ENCODE results near the gene ABLIM3. TPM values are rescaled to one million over a fixed set of nuclear protein-coding genes. Genes with fewer than 3 reads are reported as not detected.
A peak's percentile ranks its signal among the peaks of the same experiment; 100 is the strongest.

The ABLIM3 gene
- total and polyA plus RNA-seq, 2 of the 13 experiments (the other 11 are each of a cell fraction or from before 2014, with no cell fraction given), result 0.53 to 6.3 TPM

DNA sequence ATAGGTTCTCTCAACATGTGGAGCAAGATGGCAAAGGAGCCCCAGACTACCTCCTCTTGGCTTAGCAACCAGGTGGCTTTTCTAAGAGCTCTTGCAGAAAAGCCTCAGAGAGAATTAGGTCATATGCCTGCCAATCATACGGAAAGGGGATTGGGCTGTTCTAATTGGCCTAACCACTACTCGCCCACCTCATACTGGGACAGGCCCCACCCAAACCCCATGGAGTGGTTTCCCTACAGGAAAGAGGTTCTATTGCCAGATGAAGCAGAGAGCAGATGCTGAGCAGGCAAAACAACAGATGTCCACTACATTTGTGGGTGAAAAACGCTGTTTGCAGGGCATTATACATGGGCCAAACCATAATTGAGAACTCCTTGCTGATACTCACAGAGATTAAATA lies 29.0 kb downstream of the ABLIM3 start:
- ChIA-PET CTCF (ENCODE audit: low intra/inter-chr PET ratio, low total read pairs) (no interaction called here), POLR2A (interaction anchor here (1.2 kb wide), 1 partner anchor 9 kb away, joined by 3 read pairs; no protein-coding TSS in a partner anchor)
- BruUV-seq (replicated peaks), result no TSS peak
- Histone ChIP-seq H4K20me1 (ENCODE audit: insufficient read depth, low read length) (no peaks in the 10 kb centered on the region), H2AFZ (ENCODE audit: low read length) (no peak overlapping the region), H3K4me2 (ENCODE audit: low read depth, low read length) (no peak overlapping the region), H3K9ac (ENCODE audit: insufficient read depth, low read depth, low read length) (no peak overlapping the region), H3K36me3 (replicated peaks in 1 of 2; ENCODE audit: control insufficient read depth in 1 of 2, insufficient read depth in 2 of 2, low read length in 2 of 2) (no peaks in the 10 kb centered on the region), H3K4me3 (replicated peaks in 1 of 3; ENCODE audit: insufficient read depth in 1 of 3, low read depth in 2 of 3, low read length in 3 of 3) (no peak overlapping the region), H3K27ac (ENCODE audit: extremely low read length, insufficient read depth, low read length) (no peak overlapping the region), H3K4me1 (ENCODE audit: insufficient read depth, low read length) (peaks cover 53% of the 10 kb centered on the region), H3K79me2 (ENCODE audit: insufficient read depth, low read length) (no peaks in the 10 kb centered on the region), H3K9me3 (ENCODE audit: low read length) (no peaks in the 10 kb centered on the region), H3K27me3 (ENCODE audit: control insufficient read depth in 1 of 2, insufficient read depth in 2 of 2, low read length in 2 of 2) (no peaks in the 10 kb centered on the region)
- FAIRE-seq (no peak), DNase-seq (ENCODE audit: low spot score) (no peak), ATAC-seq (no peak)
- intact Hi-C loops (cut with micrococcal nuclease; ENCODE audit: unreplicated experiment), result no loop called here
- 88% methylated on average over 3 of the region's 3 CpGs for WGBS (ENCODE audit: low lambda C conversion rate)
- in situ Hi-C loops (cut with HindIII; ENCODE audit: extremely low pct_ligation_motif_present, low pct_unique_long_range_greater_than_20kb), result no loop called here
- no peak for TF ChIP-seq RAD21 (CRISPR knock-in tag; IDR thresholded peaks at IDR 0.05)
- peak; percentile 11 to 12; a peak in 1 of 4 replicates for TF ChIP-seq MAFK (conservative IDR thresholded peaks at IDR 0.05 in 1 of 2, IDR thresholded peaks at IDR 0.05 in 1 of 2; ENCODE audit: low read length in 2 of 2)

DNA sequence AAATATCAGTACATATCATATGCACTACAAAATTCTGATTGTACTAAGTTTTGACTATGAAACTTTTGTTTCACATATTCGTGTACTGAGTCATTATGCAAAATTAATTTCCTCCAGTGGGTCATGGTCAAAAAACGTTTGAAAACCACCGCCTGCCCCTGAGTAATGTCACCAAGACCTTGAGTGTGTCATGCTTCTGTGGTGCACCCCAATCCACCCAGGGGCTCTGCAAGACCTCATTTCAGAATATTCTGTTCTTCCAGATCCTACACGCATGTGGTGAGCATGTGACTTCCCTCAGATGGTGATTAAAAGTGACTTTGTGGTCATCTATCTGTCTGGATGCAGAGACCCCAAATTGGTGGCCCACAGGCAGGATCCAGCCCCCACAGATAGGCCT lies 31.0 kb downstream of the ABLIM3 start:
- Histone ChIP-seq H3K4me3 (replicated peaks in 1 of 3; ENCODE audit: insufficient read depth in 1 of 3, low read depth in 2 of 3, low read length in 3 of 3) (peak overlapping the region in 1 of 3 experiments; percentile 76; a peak in 1 of 6 replicates), H2AFZ (ENCODE audit: low read length) (no peak overlapping the region), H4K20me1 (ENCODE audit: insufficient read depth, low read length) (no peaks in the 10 kb centered on the region), H3K4me2 (ENCODE audit: low read depth, low read length) (peak overlapping the region; percentile 100), H3K27me3 (ENCODE audit: control insufficient read depth in 1 of 2, insufficient read depth in 2 of 2, low read length in 2 of 2) (no peaks in the 10 kb centered on the region), H3K4me1 (ENCODE audit: insufficient read depth, low read length) (peaks cover 52% of the 10 kb centered on the region), H3K9ac (ENCODE audit: insufficient read depth, low read depth, low read length) (peak overlapping the region; percentile 100), H3K27ac (ENCODE audit: extremely low read length, insufficient read depth, low read length) (peak overlapping the region; percentile 100), H3K9me3 (ENCODE audit: low read length) (no peaks in the 10 kb centered on the region), H3K36me3 (replicated peaks in 1 of 2; ENCODE audit: control insufficient read depth in 1 of 2, insufficient read depth in 2 of 2, low read length in 2 of 2) (no peaks in the 10 kb centered on the region), H3K79me2 (ENCODE audit: insufficient read depth, low read length) (no peaks in the 10 kb centered on the region)
- intact Hi-C loops (cut with micrococcal nuclease; ENCODE audit: unreplicated experiment), result no loop called here
- WGBS (ENCODE audit: low lambda C conversion rate), result 72% methylated on average over 4 of the region's 4 CpGs
- BruUV-seq (replicated peaks), result no TSS peak
- TF ChIP-seq ZNF605 (CRISPR knock-in tag; IDR thresholded peaks at IDR 0.05), result no peak
- TF ChIP-seq ZNF543 (CRISPR knock-in tag; IDR thresholded peaks at IDR 0.05), result peak; percentile 5; the same call in 1 of the 2 replicates
- POLR2A ChIA-PET, result no interaction called here
- DNase-seq (ENCODE audit: low spot score) (no peak), ATAC-seq (no peak), FAIRE-seq (no peak)
- CTCF ChIA-PET (ENCODE audit: low intra/inter-chr PET ratio, low total read pairs), result no interaction called here
- in situ Hi-C loops (cut with HindIII; ENCODE audit: extremely low pct_ligation_motif_present, low pct_unique_long_range_greater_than_20kb), result no loop called here
